Cardiac fibroblast (primary cell): ENCODE measurements around the gene VPS25.

ENCODE experiments used
- DNase-seq, 2 donors: peaks; one replicate each; pipeline versions ENCODE4 v3.0.0 to v3.0.0-alpha.2; 2010; ENCODE audit warnings: low read depth in 2 of 2
- H3K4me3 ChIP-seq, 2 donors: replicated peaks in 1 of 2; 1 replicate in 1 of 2; 2 replicates in 1 of 2; pipeline ENCODE4 v1.5.1; 2011; ENCODE audit warnings: low read depth in 2 of 2, low read length in 2 of 2, mild to moderate bottlenecking in 2 of 2, moderate library complexity in 1 of 2
- CTCF ChIP-seq: IDR thresholded peaks from one replicate; pipeline ENCODE4 v1.5.1; 2011; ENCODE audit warnings: low read depth, mild to moderate bottlenecking, low read length, inconsistent platforms

VPS25 gene

DNA sequence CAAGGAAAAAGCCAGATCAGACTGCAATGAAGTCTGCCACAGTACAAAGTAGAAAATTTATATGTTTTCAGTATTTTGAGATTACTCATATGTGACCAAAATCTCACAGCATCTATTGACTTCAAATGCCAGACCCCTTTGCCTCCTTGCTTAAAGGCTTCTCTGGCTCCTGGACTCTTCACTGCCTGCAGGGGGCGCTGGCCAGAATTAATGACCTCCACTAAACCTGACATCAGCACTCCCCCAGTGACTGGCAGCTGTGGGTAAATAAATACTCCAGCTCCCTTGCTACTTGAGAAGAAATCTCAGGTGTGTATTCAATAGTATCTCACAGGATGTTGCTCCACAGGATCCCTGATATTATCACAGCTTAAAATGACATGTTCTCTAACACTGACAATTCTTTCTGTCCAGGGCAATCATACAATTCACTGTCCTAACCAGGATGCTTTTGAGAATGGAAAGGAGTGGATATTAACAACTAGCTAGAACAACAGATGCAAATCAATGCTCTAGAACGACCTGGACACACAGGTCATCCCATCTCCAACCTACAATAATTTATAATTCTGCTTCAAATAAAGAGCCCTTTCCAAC is 46.8 kb downstream of the VPS25 start:
- peak; percentile 71 to 77 for DNase-seq
- no peak overlapping the region for H3K4me3 ChIP-seq
- peak; percentile 84 for TF ChIP-seq CTCF

DNA sequence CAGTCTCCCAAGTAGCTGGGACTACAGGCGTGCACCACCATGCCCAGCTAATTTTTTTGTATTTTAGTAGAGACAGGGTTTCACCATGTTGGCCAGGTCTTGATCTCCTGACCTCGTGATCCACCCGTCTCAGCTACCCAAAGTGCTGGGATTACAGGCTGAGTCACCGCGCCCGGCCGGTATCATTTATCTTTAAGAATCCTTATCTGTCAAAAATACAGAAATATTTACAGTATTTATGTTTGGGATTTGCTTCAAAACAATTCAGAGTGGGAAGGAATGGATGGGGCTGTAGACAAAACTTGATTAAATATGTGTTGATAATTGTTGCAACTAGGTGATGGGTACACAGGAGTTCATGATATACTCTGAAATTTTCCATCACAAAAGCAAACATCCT is 47.9 kb downstream of the VPS25 start:
- no peak for DNase-seq
- no peak for TF ChIP-seq CTCF
- no peak overlapping the region for H3K4me3 ChIP-seq

DNA sequence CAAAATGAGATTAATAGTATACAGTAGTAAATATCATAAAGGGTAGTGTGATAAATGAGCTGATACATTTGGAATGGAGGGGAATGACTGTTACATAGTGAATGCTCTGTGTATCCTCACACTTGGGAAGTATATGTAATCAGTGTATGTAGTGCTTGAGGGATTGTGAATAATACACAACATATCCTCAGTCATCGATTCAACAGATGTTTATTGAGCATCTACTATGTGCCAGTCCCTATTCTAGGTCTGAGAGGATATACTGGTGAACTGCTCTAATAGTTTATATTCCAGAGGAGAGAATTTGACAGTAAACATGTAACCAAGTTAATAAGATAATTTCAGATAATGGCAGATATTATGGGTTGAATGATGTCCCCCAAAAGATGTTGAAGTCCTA is 54.2 kb downstream of the VPS25 start:
- no peak for DNase-seq
- no peak overlapping the region for H3K4me3 ChIP-seq
- no peak for TF ChIP-seq CTCF
